GM23338 (cell line): ENCODE data around the gene KPNA4.

ENCODE experiments used
- CREB1 ChIP-seq: fragments of 250-450 bp; sonication (Bioruptor Pico); IDR thresholded peaks from 2 replicates; pipeline ENCODE4 v1.5.0; 2020; ENCODE audit warnings: low read depth, mild to moderate bottlenecking, moderate library complexity
- EZH2 ChIP-seq: fragments of 200-600 bp; sonication (generic); IDR thresholded peaks from one replicate; pipeline ENCODE4 v1.8.0; 2017; ENCODE audit warnings: antibody characterized with exemption, mild to moderate bottlenecking, low read depth; ENCODE audit not compliant: unreplicated experiment
- EZH2phosphoT487 ChIP-seq: fragments of 200-600 bp; sonication (generic); IDR thresholded peaks from one replicate; pipeline ENCODE4 v1.8.1; 2018; ENCODE audit warnings: antibody characterized with exemption; ENCODE audit not compliant: unreplicated experiment
- JUNB ChIP-seq: IDR thresholded peaks from one replicate; pipeline ENCODE4 v1.6.1; 2016; ENCODE audit warnings: antibody characterized with exemption; ENCODE audit not compliant: unreplicated experiment
- POLR2AphosphoS5 ChIP-seq: IDR thresholded peaks from 2 replicates; pipeline ENCODE4 v1.6.1; 2016; ENCODE audit warnings: antibody characterized with exemption, low read depth
- ZNF114 ChIP-seq: fragments of 250-450 bp; sonication (Bioruptor Pico); IDR thresholded peaks from 2 replicates; pipeline ENCODE4 v1.5.0; 2020; ENCODE audit warnings: mild to moderate bottlenecking, moderate library complexity
- TF ChIP-seq, protein P1 (sequence below), 2 experiments: fragments of 200-600 bp in 1 of 2; sonication (generic) in 1 of 2; conservative IDR thresholded peaks; 2 replicates each; pipeline versions ENCODE4 v1.5.1 to v1.6.1; 2016 to 2017; ENCODE audit warnings: antibody characterized with exemption in 2 of 2, low read depth in 2 of 2, mild to moderate bottlenecking in 2 of 2, moderate library complexity in 1 of 2
- TF ChIP-seq, protein P2 (sequence below): IDR thresholded peaks from 2 replicates; pipeline ENCODE4 v1.6.1; 2016; ENCODE audit warnings: antibody characterized with exemption
- TF ChIP-seq, protein P3 (sequence below): IDR thresholded peaks from one replicate; pipeline ENCODE4 v1.6.1; 2018; ENCODE audit warnings: antibody characterized with exemption; ENCODE audit not compliant: unreplicated experiment
- TF ChIP-seq, protein P4 (sequence below): fragments of 250-450 bp; sonication (Bioruptor Pico); IDR thresholded peaks from 2 replicates; pipeline ENCODE4 v1.5.0; 2020; ENCODE audit warnings: mild to moderate bottlenecking, moderate library complexity

DNA sequence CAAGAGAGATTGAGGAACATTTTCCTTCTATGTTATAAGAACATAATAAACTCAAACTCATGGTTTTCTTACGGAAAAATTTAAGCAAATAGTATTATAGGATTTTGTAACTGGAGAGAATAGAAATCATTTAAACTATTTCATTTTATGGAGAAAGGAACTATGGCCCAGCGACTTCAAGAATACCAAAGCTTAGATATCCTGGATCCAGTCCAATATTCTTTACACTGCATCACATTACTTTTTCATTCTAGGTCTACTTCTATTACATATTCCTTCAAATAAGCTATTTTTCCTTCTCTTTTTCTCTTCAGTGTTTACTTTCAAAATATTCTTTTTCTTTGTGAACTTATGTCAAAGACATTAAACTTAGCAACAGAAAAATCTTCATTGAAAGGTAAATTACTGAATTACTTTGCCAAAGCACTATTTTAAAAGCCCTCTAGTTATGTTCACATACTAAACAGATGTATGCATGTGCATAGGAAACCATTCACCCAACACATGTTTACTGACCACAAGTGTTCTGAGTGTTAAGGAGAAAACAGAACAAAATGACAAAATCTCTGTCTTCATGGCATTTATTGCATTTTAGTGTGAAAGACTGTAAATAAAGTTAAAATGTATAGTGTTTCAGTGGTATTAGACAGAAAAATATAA is 20.4 kb downstream of the KPNA4 start:
- TF ChIP-seq, protein P1, sequence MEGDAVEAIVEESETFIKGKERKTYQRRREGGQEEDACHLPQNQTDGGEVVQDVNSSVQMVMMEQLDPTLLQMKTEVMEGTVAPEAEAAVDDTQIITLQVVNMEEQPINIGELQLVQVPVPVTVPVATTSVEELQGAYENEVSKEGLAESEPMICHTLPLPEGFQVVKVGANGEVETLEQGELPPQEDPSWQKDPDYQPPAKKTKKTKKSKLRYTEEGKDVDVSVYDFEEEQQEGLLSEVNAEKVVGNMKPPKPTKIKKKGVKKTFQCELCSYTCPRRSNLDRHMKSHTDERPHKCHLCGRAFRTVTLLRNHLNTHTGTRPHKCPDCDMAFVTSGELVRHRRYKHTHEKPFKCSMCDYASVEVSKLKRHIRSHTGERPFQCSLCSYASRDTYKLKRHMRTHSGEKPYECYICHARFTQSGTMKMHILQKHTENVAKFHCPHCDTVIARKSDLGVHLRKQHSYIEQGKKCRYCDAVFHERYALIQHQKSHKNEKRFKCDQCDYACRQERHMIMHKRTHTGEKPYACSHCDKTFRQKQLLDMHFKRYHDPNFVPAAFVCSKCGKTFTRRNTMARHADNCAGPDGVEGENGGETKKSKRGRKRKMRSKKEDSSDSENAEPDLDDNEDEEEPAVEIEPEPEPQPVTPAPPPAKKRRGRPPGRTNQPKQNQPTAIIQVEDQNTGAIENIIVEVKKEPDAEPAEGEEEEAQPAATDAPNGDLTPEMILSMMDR (conservative IDR thresholded peaks at IDR 0.05; ENCODE audit: low read depth in 2 of 2), result no peak
- TF ChIP-seq POLR2AphosphoS5 (no peak), EZH2 (no peak), EZH2phosphoT487 (no peak), CREB1 (CRISPR knock-in tag) (no peak), ZNF114 (CRISPR knock-in tag) (no peak), JUNB (no peak)
- TF ChIP-seq, protein P2, sequence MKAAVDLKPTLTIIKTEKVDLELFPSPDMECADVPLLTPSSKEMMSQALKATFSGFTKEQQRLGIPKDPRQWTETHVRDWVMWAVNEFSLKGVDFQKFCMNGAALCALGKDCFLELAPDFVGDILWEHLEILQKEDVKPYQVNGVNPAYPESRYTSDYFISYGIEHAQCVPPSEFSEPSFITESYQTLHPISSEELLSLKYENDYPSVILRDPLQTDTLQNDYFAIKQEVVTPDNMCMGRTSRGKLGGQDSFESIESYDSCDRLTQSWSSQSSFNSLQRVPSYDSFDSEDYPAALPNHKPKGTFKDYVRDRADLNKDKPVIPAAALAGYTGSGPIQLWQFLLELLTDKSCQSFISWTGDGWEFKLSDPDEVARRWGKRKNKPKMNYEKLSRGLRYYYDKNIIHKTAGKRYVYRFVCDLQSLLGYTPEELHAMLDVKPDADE, result no peak
- TF ChIP-seq, protein P3, sequence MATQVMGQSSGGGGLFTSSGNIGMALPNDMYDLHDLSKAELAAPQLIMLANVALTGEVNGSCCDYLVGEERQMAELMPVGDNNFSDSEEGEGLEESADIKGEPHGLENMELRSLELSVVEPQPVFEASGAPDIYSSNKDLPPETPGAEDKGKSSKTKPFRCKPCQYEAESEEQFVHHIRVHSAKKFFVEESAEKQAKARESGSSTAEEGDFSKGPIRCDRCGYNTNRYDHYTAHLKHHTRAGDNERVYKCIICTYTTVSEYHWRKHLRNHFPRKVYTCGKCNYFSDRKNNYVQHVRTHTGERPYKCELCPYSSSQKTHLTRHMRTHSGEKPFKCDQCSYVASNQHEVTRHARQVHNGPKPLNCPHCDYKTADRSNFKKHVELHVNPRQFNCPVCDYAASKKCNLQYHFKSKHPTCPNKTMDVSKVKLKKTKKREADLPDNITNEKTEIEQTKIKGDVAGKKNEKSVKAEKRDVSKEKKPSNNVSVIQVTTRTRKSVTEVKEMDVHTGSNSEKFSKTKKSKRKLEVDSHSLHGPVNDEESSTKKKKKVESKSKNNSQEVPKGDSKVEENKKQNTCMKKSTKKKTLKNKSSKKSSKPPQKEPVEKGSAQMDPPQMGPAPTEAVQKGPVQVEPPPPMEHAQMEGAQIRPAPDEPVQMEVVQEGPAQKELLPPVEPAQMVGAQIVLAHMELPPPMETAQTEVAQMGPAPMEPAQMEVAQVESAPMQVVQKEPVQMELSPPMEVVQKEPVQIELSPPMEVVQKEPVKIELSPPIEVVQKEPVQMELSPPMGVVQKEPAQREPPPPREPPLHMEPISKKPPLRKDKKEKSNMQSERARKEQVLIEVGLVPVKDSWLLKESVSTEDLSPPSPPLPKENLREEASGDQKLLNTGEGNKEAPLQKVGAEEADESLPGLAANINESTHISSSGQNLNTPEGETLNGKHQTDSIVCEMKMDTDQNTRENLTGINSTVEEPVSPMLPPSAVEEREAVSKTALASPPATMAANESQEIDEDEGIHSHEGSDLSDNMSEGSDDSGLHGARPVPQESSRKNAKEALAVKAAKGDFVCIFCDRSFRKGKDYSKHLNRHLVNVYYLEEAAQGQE, result no peak
- TF ChIP-seq, protein P4, sequence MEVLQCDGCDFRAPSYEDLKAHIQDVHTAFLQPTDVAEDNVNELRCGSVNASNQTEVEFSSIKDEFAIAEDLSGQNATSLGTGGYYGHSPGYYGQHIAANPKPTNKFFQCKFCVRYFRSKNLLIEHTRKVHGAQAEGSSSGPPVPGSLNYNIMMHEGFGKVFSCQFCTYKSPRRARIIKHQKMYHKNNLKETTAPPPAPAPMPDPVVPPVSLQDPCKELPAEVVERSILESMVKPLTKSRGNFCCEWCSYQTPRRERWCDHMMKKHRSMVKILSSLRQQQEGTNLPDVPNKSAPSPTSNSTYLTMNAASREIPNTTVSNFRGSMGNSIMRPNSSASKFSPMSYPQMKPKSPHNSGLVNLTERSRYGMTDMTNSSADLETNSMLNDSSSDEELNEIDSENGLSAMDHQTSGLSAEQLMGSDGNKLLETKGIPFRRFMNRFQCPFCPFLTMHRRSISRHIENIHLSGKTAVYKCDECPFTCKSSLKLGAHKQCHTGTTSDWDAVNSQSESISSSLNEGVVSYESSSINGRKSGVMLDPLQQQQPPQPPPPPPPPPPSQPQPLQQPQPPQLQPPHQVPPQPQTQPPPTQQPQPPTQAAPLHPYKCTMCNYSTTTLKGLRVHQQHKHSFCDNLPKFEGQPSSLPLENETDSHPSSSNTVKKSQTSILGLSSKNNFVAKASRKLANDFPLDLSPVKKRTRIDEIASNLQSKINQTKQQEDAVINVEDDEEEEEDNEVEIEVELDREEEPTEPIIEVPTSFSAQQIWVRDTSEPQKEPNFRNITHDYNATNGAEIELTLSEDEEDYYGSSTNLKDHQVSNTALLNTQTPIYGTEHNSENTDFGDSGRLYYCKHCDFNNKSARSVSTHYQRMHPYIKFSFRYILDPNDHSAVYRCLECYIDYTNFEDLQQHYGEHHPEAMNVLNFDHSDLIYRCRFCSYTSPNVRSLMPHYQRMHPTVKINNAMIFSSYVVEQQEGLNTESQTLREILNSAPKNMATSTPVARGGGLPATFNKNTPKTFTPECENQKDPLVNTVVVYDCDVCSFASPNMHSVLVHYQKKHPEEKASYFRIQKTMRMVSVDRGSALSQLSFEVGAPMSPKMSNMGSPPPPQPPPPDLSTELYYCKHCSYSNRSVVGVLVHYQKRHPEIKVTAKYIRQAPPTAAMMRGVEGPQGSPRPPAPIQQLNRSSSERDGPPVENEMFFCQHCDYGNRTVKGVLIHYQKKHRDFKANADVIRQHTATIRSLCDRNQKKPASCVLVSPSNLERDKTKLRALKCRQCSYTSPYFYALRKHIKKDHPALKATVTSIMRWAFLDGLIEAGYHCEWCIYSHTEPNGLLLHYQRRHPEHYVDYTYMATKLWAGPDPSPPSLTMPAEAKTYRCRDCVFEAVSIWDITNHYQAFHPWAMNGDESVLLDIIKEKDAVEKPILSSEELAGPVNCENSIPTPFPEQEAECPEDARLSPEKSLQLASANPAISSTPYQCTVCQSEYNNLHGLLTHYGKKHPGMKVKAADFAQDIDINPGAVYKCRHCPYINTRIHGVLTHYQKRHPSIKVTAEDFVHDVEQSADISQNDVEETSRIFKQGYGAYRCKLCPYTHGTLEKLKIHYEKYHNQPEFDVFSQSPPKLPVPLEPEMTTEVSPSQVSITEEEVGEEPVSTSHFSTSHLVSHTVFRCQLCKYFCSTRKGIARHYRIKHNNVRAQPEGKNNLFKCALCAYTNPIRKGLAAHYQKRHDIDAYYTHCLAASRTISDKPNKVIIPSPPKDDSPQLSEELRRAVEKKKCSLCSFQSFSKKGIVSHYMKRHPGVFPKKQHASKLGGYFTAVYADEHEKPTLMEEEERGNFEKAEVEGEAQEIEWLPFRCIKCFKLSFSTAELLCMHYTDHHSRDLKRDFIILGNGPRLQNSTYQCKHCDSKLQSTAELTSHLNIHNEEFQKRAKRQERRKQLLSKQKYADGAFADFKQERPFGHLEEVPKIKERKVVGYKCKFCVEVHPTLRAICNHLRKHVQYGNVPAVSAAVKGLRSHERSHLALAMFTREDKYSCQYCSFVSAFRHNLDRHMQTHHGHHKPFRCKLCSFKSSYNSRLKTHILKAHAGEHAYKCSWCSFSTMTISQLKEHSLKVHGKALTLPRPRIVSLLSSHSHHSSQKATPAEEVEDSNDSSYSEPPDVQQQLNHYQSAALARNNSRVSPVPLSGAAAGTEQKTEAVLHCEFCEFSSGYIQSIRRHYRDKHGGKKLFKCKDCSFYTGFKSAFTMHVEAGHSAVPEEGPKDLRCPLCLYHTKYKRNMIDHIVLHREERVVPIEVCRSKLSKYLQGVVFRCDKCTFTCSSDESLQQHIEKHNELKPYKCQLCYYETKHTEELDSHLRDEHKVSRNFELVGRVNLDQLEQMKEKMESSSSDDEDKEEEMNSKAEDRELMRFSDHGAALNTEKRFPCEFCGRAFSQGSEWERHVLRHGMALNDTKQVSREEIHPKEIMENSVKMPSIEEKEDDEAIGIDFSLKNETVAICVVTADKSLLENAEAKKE, result no peak
